Amygdala (tissue), 56 donors: ENCODE results near the gene DLST.
A peak's percentile ranks its signal among the peaks of the same experiment; 100 is the strongest.

Source experiments
- DNase-seq, 56 donors: peaks; one replicate each; lab custom pipeline; 2025; lab: John Stamatoyannopoulos, UW

The DLST gene

GRCh38 chr14:74881431-74882102 is at the start of gene DLST:
DLST (plus strand) TSS chr14:74881916; CDS start chr14:74881954, 38 bp downstream.
- DNase-seq = peak; percentile 31 to 88 (median 74)

- no peak for DNase-seq
Observed at GRCh38 chr14:74832849-74833248, 48.9 kb upstream of the DLST start.

GRCh38 chr14:74834692-74835392 is 46.9 kb upstream of the DLST start:
- DNase-seq = no peak

- DNase-seq = no peak
Observed at GRCh38 chr14:74835645-74836250, 46.0 kb upstream of the DLST start.

- DNase-seq = no peak
Observed at GRCh38 chr14:74836251-74836960, 45.3 kb upstream of the DLST start.

- no peak for DNase-seq
Observed at GRCh38 chr14:74838166-74838565, 43.5 kb upstream of the DLST start.

GRCh38 chr14:74840603-74841030 is 41.1 kb upstream of the DLST start:
- DNase-seq = no peak

- no peak for DNase-seq
Observed at GRCh38 chr14:74841230-74842207, 40.2 kb upstream of the DLST start.

- DNase-seq = no peak
Observed at GRCh38 chr14:74843653-74844052, 38.1 kb upstream of the DLST start.

GRCh38 chr14:74846168-74846567 is 35.5 kb upstream of the DLST start:
- DNase-seq = no peak

GRCh38 chr14:74846968-74847665 is 34.6 kb upstream of the DLST start:
- DNase-seq = no peak

GRCh38 chr14:74848768-74849167 is 32.9 kb upstream of the DLST start:
- no peak for DNase-seq

GRCh38 chr14:74852922-74853530 is 28.7 kb upstream of the DLST start:
- DNase-seq = no peak

- no peak for DNase-seq
Observed at GRCh38 chr14:74853581-74853980, 28.1 kb upstream of the DLST start.

GRCh38 chr14:74855021-74855420 is 26.7 kb upstream of the DLST start:
- no peak for DNase-seq

GRCh38 chr14:74855945-74856344 is 25.8 kb upstream of the DLST start:
- DNase-seq = no peak

GRCh38 chr14:74856366-74856765 is 25.4 kb upstream of the DLST start:
- no peak for DNase-seq

GRCh38 chr14:74858022-74858421 is 23.7 kb upstream of the DLST start:
- DNase-seq = no peak
